ENCODE results near the gene EVC.

EVC gene

DNA sequence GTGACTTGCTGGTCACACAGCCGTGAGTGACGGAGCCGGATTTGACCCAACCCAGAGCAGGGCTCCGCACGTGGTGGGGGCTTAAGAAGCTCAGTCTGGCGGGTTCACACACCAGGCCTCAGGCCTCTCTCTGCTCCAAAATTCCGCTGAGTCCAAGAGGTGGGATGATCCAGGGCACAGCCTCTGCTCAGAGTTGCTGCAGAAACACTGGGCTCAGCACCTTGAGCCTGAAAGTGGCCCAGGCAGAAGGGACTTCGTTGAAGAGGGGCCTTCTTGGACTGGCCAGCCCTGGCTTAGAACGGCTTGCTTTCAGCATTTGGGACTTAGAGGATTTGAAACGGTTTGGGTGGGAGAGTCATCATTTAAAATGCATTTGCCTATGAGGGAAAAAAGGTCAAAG, 21.2 kb downstream of the EVC start:
- TF ChIP-seq GATA2 (IDR thresholded peaks at IDR 0.05; ENCODE audit: low read depth, low read length): no peak
- no peak for TF ChIP-seq GATA3 (IDR thresholded peaks at IDR 0.05; ENCODE audit: low read depth, low read length)

DNA sequence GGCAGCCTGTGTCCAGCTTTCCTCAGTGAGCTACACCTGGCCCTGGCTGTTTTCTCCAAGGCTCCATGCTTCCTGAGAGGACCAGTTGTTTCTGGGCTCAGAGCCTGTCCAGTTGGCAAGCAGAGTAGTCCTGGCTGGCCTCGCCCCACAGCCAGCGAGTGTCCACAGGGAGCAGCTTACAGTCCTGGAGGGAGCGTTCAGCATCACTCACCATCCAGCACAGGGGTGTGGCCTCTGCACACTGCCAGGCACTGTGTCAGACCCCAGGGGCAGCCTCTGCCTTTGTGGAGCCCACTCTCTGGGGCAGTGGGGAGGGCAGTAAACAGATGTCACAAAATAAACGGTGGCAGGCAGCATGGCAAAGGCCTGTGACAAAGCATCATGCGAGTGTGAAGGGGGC, 23.9 kb downstream of the EVC start:
- TF ChIP-seq GATA2 (IDR thresholded peaks at IDR 0.05; ENCODE audit: low read depth, low read length) (no peak), GATA3 (IDR thresholded peaks at IDR 0.05; ENCODE audit: low read depth, low read length) (no peak)

DNA sequence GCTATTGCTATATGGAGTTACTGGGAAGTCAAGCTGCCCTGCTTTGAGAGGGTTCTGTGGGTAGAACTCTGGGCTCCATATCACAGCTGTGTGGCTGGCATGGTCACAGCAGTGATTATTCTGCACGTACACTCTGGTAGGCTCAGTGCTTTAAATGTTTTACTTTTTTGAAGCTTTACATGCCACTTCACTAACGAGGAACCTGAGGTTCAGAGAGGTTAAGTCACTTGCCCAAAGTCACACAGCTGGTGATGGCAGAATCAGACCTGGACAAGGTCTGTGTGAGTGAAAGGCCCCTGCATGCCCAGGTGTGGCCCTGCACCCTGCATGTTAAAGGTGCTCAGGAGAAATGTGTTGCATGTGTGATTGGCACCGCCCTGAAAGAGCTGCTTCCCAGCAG, 24.5 kb downstream of the EVC start:
- TF ChIP-seq GATA2 (IDR thresholded peaks at IDR 0.05; ENCODE audit: low read depth, low read length) (no peak), GATA3 (IDR thresholded peaks at IDR 0.05; ENCODE audit: low read depth, low read length) (no peak)

DNA sequence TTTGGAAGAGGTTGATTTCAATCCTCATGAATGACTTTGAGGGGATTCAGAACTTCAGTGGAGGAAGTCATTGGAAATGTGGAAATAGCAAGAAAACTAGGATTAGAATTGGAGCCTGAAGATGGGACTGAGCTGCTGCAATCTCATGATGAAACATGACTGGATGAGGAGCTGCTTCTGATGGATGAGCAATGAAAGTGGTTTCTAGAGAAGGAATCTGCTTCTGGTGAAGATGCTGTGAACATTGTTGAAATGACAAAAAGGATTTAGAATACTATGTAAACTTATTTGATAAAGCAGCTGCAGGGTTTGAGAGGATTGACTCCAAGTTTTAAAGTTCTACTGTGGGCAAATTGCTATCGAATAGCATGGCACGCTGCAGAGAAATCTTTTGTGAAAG, 27.1 kb downstream of the EVC start:
- TF ChIP-seq GATA2 (IDR thresholded peaks at IDR 0.05; ENCODE audit: low read depth, low read length) (no peak), GATA3 (IDR thresholded peaks at IDR 0.05; ENCODE audit: low read depth, low read length) (no peak)

DNA sequence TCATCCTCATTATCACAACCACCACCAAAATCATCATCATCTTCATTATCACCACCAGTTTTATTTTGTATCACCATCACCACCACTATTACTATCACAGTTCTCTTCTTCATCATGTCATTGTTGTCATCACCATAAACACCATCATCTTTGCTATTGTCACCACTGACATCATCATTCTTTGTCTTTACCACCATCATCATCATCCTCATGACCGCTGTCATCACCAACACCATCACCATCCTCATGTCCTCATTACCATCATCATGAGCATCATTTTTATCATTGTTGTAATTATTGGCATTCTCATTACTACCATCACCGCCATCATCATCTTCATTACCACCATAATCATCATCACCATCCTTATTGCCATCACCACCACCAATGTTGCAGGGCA, 31.4 kb downstream of the EVC start:
- no peak for TF ChIP-seq GATA3 (IDR thresholded peaks at IDR 0.05; ENCODE audit: low read depth, low read length)
- TF ChIP-seq GATA2 (IDR thresholded peaks at IDR 0.05; ENCODE audit: low read depth, low read length): no peak

DNA sequence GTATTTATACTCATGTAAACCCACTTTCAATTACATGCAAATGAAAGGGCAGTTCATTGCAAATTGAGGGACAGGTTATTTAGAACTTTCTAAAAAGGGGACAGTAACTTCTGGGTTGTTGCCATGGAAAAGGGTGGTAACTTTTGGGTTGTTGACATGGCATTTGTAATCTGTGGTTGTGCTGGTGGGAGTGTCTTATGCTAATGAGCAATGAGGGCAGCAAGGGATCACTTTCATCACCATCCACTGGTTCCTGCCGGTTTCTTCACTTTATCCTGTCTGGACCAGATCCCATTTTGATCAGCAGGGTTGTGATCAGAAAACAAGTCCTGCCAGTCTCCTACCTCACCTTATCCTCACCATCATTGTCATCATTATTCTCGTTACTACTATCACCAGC, 32.0 kb downstream of the EVC start:
- no peak for TF ChIP-seq GATA3 (IDR thresholded peaks at IDR 0.05; ENCODE audit: low read depth, low read length)
- no peak for TF ChIP-seq GATA2 (IDR thresholded peaks at IDR 0.05; ENCODE audit: low read depth, low read length)

DNA sequence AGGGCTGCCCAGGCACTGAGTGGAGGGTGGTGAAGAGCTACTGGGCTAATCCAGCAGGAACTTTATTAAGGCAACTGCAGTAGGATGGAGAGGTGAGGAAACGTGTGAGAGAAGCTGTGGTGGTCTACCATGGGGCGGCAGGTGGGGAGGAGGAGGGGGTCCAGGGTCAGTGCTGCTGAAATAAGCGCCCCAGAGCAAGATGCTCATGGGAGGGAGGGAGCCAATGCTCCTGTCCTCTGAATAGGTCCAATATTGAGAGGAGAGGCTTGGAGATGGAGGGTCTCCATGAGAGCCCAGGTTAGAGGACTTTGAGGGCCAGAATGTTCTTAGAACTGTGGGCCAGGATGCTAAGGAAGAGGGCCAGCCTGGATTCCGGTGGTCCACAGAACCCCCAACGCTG, 35.2 kb downstream of the EVC start:
- TF ChIP-seq GATA2 (IDR thresholded peaks at IDR 0.05; ENCODE audit: low read depth, low read length) (no peak), GATA3 (IDR thresholded peaks at IDR 0.05; ENCODE audit: low read depth, low read length) (no peak)

DNA sequence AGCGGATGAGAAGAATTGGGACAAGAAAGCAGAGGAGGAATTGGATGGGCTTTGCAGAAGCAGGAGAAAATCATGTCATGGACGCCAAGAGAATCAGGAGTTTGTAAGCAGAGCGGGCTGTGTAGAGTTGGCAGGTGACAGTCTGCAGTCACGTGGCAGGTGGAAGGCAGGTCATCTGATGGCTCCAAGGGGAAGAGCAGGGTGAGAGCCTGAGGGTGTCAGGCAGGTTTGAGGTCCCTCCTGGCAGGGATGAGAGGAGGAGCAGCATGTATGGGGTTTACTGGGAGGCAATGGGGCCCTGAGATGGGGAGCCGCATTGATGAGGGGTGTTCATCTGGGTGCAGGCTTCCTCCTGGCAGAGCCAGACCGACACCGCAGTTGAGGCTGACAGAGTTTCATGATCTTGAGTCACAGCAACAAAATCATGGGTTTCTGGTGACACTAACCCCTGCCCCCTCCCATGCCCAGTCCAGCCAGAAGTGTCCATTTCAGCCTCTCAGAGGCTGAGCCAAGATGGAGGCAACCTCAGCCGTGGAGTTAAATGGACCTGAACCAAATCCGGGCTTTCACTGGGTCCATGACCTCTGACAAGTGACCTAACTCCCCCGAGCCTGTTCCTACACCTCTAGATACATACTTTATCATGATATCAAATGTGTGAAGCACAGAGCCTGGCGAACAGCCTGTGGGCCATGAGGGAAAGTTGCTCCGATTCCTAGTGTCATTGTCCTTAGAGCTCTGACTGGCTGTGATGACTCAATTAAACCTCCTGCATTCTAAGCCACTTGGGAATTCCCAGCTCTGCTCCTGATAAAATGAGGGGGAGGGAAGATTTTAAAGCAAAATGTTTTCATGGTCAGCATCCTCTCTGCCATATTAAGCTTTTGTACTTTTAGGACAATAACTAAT, 36.1 kb downstream of the EVC start:
- no peak for TF ChIP-seq GATA3 (IDR thresholded peaks at IDR 0.05; ENCODE audit: low read depth, low read length)
- TF ChIP-seq GATA2 (IDR thresholded peaks at IDR 0.05; ENCODE audit: low read depth, low read length): no peak

DNA sequence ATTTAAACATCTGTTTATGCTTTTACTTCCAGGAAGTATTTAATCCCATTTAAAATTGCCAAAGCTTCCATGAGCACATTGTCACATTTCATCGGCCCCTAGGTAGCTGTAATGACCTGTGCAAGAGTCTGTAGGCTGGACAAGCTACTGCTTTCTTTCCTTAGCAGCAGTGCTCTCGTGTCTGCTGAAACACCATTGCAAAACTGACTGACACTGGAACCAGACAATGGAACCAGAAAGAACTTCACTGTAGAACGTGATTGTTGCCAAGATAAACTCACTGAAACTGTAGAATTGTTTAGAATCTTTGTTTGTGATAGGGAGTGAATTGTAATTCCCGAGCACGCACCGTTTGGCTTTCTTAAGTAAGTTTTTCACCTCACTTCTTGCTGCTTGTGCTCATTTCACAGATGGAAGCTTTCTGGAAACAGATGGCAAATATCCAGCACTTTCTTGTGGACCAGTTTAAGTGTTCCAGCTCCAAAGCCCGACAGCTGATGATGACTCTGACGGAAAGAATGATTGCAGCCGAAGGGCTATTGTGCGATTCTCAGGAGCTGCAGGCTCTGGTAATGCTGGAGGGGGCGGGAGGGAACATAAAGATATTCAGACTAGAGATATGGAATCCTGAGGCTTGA, 36.9 kb downstream of the EVC start:
- TF ChIP-seq GATA3 (IDR thresholded peaks at IDR 0.05; ENCODE audit: low read depth, low read length) (no peak), GATA2 (IDR thresholded peaks at IDR 0.05; ENCODE audit: low read depth, low read length) (no peak)

DNA sequence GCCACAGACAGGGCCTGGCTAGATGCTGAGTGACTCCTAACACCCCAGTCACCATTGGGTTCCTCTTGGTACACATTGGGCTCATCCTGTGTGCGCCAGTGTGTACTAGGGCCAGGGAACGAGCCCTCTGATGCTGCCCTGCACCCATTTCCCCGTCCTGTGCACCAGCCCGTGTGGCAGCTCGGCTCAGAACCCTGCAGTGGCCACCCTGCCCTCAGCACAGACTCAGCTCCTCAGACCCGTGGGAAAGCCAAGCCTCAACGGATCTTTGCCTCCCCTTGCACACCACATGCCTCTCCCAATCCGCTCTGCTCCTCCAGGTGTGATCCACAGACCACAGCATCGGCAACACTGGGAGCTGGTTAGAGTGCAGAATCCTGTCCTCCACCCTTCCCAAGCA, 38.6 kb downstream of the EVC start:
- no peak for TF ChIP-seq GATA2 (IDR thresholded peaks at IDR 0.05; ENCODE audit: low read depth, low read length)
- TF ChIP-seq GATA3 (IDR thresholded peaks at IDR 0.05; ENCODE audit: low read depth, low read length): no peak

DNA sequence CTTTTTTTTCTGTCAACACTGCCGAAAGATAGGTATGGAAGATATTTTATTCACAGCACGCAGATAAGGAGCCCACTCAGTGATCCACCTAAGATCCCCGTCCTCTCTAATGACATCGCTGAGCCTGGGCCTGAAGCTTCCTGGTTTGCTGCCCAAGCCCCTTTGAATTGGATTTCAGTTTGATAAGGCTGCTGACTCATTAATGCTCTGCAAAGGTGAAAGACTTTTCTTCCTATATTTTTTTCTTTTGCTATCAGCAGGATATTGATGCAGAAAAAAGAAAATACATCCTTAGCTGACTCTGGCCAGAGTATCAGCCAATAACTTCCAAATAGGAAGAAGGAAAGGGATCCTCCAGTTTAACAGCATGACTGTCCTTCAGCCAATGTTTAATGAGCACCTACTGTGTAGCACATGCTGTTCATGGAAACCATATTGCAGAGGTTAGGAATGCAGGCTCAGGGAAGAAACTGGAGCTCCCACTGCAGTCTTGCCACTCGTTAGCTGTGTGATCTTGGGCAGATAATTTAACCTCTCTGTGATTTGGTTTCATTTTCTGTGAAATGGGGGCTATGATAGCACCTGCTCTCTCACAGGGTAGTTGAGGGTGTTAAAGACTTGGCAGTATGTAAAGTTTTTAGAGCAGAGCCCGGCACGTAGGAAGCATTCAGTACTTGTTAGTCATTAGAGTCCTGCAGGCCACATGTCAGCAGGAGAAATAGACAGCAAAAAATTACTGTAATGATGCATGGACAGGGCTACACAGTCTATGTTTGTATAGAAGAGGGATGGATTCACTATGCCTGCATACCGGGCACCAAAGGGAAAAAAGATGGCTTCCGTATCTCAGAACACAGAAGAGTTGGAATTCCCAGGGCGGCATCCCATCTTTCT, 39.3 kb downstream of the EVC start:
- TF ChIP-seq GATA3 (IDR thresholded peaks at IDR 0.05; ENCODE audit: low read depth, low read length): no peak
- no peak for TF ChIP-seq GATA2 (IDR thresholded peaks at IDR 0.05; ENCODE audit: low read depth, low read length)

DNA sequence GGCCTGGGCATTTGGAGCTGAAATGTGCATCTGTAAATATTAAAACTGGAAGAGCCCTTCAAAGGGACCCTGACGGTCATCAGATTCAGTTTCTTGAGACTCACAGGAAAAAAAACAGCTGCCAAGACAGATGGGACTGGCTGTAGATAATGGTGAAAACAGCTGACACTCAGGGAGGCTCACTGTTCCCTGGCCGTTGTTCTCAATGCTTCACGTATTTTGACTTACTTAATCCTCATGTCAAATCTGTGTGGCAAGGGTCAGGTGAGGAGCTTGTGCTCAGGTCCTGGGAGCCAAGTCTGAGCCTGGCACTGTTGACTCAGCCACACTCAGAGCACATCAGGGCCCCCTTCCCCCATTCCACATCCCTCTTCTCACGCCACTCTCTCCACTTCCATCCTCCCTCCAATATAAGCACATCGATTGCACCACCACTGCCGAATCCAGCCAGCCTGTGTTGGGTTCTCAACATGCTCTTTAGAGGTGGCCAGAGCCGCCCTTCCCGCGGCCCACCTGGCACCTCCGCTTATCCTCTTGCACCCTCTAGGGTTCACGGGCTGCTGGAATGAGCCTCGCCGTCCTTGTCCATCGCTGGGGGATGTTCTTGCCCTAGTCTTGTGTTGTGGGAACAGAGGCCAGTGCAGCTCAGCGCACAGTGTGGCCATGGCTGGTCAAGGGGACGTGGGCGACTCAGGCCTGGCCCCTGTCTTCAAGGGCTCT, 40.1 kb downstream of the EVC start:
- TF ChIP-seq GATA3 (IDR thresholded peaks at IDR 0.05; ENCODE audit: low read depth, low read length): no peak
- no peak for TF ChIP-seq GATA2 (IDR thresholded peaks at IDR 0.05; ENCODE audit: low read depth, low read length)

DNA sequence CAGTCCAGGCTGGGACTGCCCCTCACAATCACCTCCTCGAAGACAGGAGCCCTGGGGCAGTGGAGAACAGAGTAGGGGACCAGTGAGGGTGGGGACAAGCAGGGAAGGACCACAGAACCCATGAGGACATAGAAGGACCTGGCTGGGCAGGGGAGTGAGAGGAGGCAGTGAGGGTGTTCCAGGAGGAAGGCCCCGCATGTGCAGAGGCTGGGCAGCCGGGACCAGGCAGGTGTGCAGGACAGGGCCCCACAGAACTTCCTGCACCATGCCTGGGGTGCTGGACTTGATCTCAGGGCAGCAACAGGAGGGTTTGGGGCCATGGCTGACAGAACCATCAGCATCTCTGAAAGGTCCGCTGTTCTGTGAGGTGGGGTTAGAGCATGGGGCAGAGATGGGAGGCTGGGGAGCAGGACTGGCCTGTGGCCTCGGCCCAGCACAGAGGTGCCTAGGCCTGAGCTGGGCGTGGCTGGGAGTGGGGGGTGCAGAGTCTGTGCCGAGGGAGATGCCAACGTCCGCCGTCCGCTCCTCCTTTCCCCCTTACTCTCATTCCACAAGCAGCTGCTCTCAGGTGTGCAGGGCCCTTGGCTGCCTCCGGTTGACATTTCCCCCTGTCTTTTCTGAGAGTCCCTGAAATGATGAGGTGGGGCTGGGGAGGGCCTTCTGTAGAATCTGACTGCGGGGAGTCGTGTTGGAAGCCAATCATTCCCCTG, 40.8 kb downstream of the EVC start:
- TF ChIP-seq GATA2 (IDR thresholded peaks at IDR 0.05; ENCODE audit: low read depth, low read length) (no peak), GATA3 (IDR thresholded peaks at IDR 0.05; ENCODE audit: low read depth, low read length) (no peak)

All from SH-SY5Y (cell line).